Measurements from ENCODE around the gene CCDC97. TPM values are rescaled to one million over a fixed set of nuclear protein-coding genes. Genes with fewer than 3 reads are reported as not detected.

CCDC97 gene
- total RNA-seq, 1 experiment from 2014 or later, result 18.3 TPM

- ATAC-seq (no peak), DNase-seq (no peak)
- POLR2A ChIA-PET (ENCODE audit: unreplicated experiment), result no interaction called here
- Histone ChIP-seq H3K27me3 (ENCODE audit: low read length) (no peaks in the 10 kb centered on the region), H4K20me1 (ENCODE audit: low read length) (no peaks in the 10 kb centered on the region), H3K9me3 (ENCODE audit: low read length) (no peaks in the 10 kb centered on the region), H3K9ac (ENCODE audit: low read length) (no peak overlapping the region), H3K79me2 (ENCODE audit: low read length) (no peaks in the 10 kb centered on the region), H2AFZ (ENCODE audit: low read length) (no peak overlapping the region), H3F3A (ENCODE audit: low read length, unreplicated experiment) (no peaks in the 10 kb centered on the region), H3K27ac (ENCODE audit: low read length) (no peak overlapping the region), H3K4me3 (ENCODE audit: low read length) (no peak overlapping the region), H3K4me1 (ENCODE audit: insufficient read depth, low read length) (peaks cover 21% of the 10 kb centered on the region), H3K9me2 (replicated peaks; ENCODE audit: low read length) (no peaks in the 10 kb centered on the region), H3K4me2 (ENCODE audit: low read length) (no peak overlapping the region), H3K36me3 (ENCODE audit: low read depth, low read length) (peaks cover 8% of the 10 kb centered on the region; the same call in 1 of the 2 replicates)
- TF ChIP-seq EZH2phosphoT487 (IDR thresholded peaks at IDR 0.05; ENCODE audit: borderline replicate concordance, low read length) (no peak), EZH2 (IDR thresholded peaks at IDR 0.05; ENCODE audit: low read length, unreplicated experiment) (no peak), CTCF (conservative IDR thresholded peaks at IDR 0.05; ENCODE audit: low read depth, low read length) (no peak)
- CTCF ChIA-PET, result no interaction called here
- intact Hi-C loops (cut with micrococcal nuclease), result no loop called here
- BruUV-seq (replicated peaks), result no TSS peak
These were observed 8.9 kb downstream of the CCDC97 start for GRCh38 chr19:41318696-41319499.

GRCh38 chr19:41319500-41320184, 9.7 kb downstream of the CCDC97 start:
- CTCF ChIA-PET, result no interaction called here

More at GRCh38 chr19:41319500-41320184, 9.7 kb downstream of the CCDC97 start:
- TF ChIP-seq EZH2phosphoT487 (IDR thresholded peaks at IDR 0.05; ENCODE audit: borderline replicate concordance, low read length), result no peak
- TF ChIP-seq EZH2 (IDR thresholded peaks at IDR 0.05; ENCODE audit: low read length, unreplicated experiment), result no peak
- TF ChIP-seq CTCF (conservative IDR thresholded peaks at IDR 0.05; ENCODE audit: low read depth, low read length), result no peak
- no peaks in the 10 kb centered on the region for H3K27me3 ChIP-seq (ENCODE audit: low read length)
- peaks cover 8% of the 10 kb centered on the region; the same call in 1 of the 2 replicates for H3K36me3 ChIP-seq (ENCODE audit: low read depth, low read length)
- POLR2A ChIA-PET (ENCODE audit: unreplicated experiment), result no interaction called here
- BruUV-seq (replicated peaks), result no TSS peak
- no peak overlapping the region for H3K27ac ChIP-seq (ENCODE audit: low read length)
- no peak overlapping the region for H3K4me3 ChIP-seq (ENCODE audit: low read length)
- no peak overlapping the region for H3K9ac ChIP-seq (ENCODE audit: low read length)
- H4K20me1 ChIP-seq (ENCODE audit: low read length), result no peaks in the 10 kb centered on the region
- H3K4me1 ChIP-seq (ENCODE audit: insufficient read depth, low read length), result peaks cover 29% of the 10 kb centered on the region
- no peak overlapping the region for H2AFZ ChIP-seq (ENCODE audit: low read length)
- H3K79me2 ChIP-seq (ENCODE audit: low read length), result no peaks in the 10 kb centered on the region
- H3K9me2 ChIP-seq (replicated peaks; ENCODE audit: low read length), result no peaks in the 10 kb centered on the region
- ATAC-seq (no peak), DNase-seq (no peak)
- H3F3A ChIP-seq (ENCODE audit: low read length, unreplicated experiment), result peaks cover 6% of the 10 kb centered on the region
- no peaks in the 10 kb centered on the region for H3K9me3 ChIP-seq (ENCODE audit: low read length)
- H3K4me2 ChIP-seq (ENCODE audit: low read length), result no peak overlapping the region
- intact Hi-C loops (cut with micrococcal nuclease), result no loop called here

Data from PC-3 (cell line).